HepG2 (cell line): ENCODE measurements around the gene POMT2. TPM values are rescaled to one million over a fixed set of nuclear protein-coding genes. Genes with fewer than 3 reads are reported as not detected.

Experiments
- CEBPB ChIP-seq: IDR thresholded peaks from 2 replicates; pipeline ENCODE4 v1.6.1; 2011; ENCODE audit warnings: low read depth, low read length, improper control_type of control experiment, borderline replicate concordance
- ELF3 ChIP-seq: IDR thresholded peaks from 2 replicates; pipeline ENCODE4 v1.6.1; 2016; ENCODE audit warnings: missing genetic modification reagents, missing compliant biosample characterization
- FOXA1 ChIP-seq, 2 experiments: fragments of 450-650 bp in 1 of 2; sonication (generic) in 1 of 2; formaldehyde crosslinking in 1 of 2; IDR thresholded peaks; 2 replicates each; pipeline versions ENCODE4 v1.4.0 to v1.6.1; 2016 to 2020; ENCODE audit warnings: missing genetic modification reagents in 1 of 2
- FOXA3 ChIP-seq: IDR thresholded peaks from 2 replicates; pipeline ENCODE4 v1.6.1; 2016; ENCODE audit warnings: missing genetic modification reagents, missing compliant biosample characterization
- GATAD2A ChIP-seq: IDR thresholded peaks from 2 replicates; pipeline ENCODE4 v1.6.1; 2016
- JUNB ChIP-seq: sonication (generic); formaldehyde crosslinking; IDR thresholded peaks from 2 replicates; pipeline ENCODE4 v1.8.0; 2022; ENCODE audit warnings: missing genetic modification reagents, mild to moderate bottlenecking, borderline replicate concordance
- KAT7 ChIP-seq: IDR thresholded peaks from 2 replicates; pipeline ENCODE4 v1.6.1; 2018; ENCODE audit warnings: borderline replicate concordance, missing compliant biosample characterization
- MED1 ChIP-seq: sonication (generic); formaldehyde crosslinking; IDR thresholded peaks from 2 replicates; pipeline ENCODE4 v1.4.0; 2020; ENCODE audit warnings: missing genetic modification reagents
- NONO ChIP-seq, 2 experiments: fragments of 450-650 bp in 1 of 2; sonication (generic) in 1 of 2; formaldehyde crosslinking in 1 of 2; IDR thresholded peaks in 1 of 2; conservative IDR thresholded peaks in 1 of 2; 2 replicates each; pipeline versions ENCODE4 v1.6.1 to v1.8.0; 2017 to 2022; ENCODE audit warnings: mild to moderate bottlenecking in 1 of 2, missing genetic modification reagents in 1 of 2, moderate library complexity in 1 of 2
- PLRG1 ChIP-seq: fragments of 450-650 bp; conservative IDR thresholded peaks from 2 replicates; pipeline ENCODE4 v1.6.1; 2016
- PRPF4 ChIP-seq: fragments of 200-400 bp; formaldehyde crosslinking; IDR thresholded peaks from 2 replicates; pipeline ENCODE4 v1.6.1; 2016; ENCODE audit warnings: low read length, low read depth; ENCODE audit not compliant: poor library complexity, severe bottlenecking
- SIX1 ChIP-seq: sonication (generic); formaldehyde crosslinking; IDR thresholded peaks from 2 replicates; pipeline ENCODE4 v1.4.0; 2020; ENCODE audit warnings: missing genetic modification reagents, borderline replicate concordance
- ZBTB44 ChIP-seq: sonication (generic); formaldehyde crosslinking; IDR thresholded peaks from 2 replicates; pipeline ENCODE4 v1.4.0; 2020; ENCODE audit warnings: missing genetic modification reagents
- polyA plus RNA-seq, 8 experiments: library from polyadenylated mRNA; depleted of rRNA in 3 of 8; stranded (reverse) in 7 of 8; unstranded in 1 of 8; fragments of >200 nt; fragmentation: Illumina TruSeq in 4 of 8; extraction: Trizol in 4 of 8; gene quantifications; 2 replicates each; pipeline versions ENCODE4 v1.2.1 to v1.2.3, GENCODE V29; 2011 to 2016; ENCODE audit warnings: low read depth in 4 of 8, missing spikeins in 1 of 8, mixed read lengths in 1 of 8; ENCODE audit not compliant: insufficient read depth in 1 of 8
- total RNA-seq, 5 experiments: library from RNA; depleted of rRNA; stranded (reverse); fragments of >200 nt; fragmentation: Illumina TruSeq; extraction: Trizol; gene quantifications; 2 replicates each; pipeline ENCODE4 v1.2.3, GENCODE V29; 2016; ENCODE audit warnings: low read depth in 1 of 5
- TF ChIP-seq, protein P1 (sequence below): IDR thresholded peaks from 2 replicates; pipeline ENCODE4 v1.4.0; 2020; ENCODE audit warnings: mild to moderate bottlenecking, missing genetic modification reagents
- TF ChIP-seq, protein P2 (sequence below): sonication (generic); formaldehyde crosslinking; IDR thresholded peaks from 2 replicates; pipeline ENCODE4 v1.5.0; 2020; ENCODE audit warnings: mild to moderate bottlenecking, missing genetic modification reagents, borderline replicate concordance
- TF ChIP-seq, protein P3 (sequence below): sonication (generic); formaldehyde crosslinking; IDR thresholded peaks from 2 replicates; pipeline ENCODE4 v1.4.0; 2020; ENCODE audit warnings: low read depth, mild to moderate bottlenecking, missing genetic modification reagents

Gene POMT2
- total and polyA plus RNA-seq, 2 of the 13 experiments (the other 11 are each of a cell fraction or from before 2014, with no cell fraction given) = 15.3 to 15.9 TPM

GRCh38 chr14:77302926-77303325 lies 17.8 kb downstream of the POMT2 start (continued):
- TF ChIP-seq, protein P1, sequence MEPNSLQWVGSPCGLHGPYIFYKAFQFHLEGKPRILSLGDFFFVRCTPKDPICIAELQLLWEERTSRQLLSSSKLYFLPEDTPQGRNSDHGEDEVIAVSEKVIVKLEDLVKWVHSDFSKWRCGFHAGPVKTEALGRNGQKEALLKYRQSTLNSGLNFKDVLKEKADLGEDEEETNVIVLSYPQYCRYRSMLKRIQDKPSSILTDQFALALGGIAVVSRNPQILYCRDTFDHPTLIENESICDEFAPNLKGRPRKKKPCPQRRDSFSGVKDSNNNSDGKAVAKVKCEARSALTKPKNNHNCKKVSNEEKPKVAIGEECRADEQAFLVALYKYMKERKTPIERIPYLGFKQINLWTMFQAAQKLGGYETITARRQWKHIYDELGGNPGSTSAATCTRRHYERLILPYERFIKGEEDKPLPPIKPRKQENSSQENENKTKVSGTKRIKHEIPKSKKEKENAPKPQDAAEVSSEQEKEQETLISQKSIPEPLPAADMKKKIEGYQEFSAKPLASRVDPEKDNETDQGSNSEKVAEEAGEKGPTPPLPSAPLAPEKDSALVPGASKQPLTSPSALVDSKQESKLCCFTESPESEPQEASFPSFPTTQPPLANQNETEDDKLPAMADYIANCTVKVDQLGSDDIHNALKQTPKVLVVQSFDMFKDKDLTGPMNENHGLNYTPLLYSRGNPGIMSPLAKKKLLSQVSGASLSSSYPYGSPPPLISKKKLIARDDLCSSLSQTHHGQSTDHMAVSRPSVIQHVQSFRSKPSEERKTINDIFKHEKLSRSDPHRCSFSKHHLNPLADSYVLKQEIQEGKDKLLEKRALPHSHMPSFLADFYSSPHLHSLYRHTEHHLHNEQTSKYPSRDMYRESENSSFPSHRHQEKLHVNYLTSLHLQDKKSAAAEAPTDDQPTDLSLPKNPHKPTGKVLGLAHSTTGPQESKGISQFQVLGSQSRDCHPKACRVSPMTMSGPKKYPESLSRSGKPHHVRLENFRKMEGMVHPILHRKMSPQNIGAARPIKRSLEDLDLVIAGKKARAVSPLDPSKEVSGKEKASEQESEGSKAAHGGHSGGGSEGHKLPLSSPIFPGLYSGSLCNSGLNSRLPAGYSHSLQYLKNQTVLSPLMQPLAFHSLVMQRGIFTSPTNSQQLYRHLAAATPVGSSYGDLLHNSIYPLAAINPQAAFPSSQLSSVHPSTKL (CRISPR knock-in tag) = peak; percentile 68
- no peak for TF ChIP-seq PRPF4
- TF ChIP-seq PLRG1 = no peak
- TF ChIP-seq, protein P2, sequence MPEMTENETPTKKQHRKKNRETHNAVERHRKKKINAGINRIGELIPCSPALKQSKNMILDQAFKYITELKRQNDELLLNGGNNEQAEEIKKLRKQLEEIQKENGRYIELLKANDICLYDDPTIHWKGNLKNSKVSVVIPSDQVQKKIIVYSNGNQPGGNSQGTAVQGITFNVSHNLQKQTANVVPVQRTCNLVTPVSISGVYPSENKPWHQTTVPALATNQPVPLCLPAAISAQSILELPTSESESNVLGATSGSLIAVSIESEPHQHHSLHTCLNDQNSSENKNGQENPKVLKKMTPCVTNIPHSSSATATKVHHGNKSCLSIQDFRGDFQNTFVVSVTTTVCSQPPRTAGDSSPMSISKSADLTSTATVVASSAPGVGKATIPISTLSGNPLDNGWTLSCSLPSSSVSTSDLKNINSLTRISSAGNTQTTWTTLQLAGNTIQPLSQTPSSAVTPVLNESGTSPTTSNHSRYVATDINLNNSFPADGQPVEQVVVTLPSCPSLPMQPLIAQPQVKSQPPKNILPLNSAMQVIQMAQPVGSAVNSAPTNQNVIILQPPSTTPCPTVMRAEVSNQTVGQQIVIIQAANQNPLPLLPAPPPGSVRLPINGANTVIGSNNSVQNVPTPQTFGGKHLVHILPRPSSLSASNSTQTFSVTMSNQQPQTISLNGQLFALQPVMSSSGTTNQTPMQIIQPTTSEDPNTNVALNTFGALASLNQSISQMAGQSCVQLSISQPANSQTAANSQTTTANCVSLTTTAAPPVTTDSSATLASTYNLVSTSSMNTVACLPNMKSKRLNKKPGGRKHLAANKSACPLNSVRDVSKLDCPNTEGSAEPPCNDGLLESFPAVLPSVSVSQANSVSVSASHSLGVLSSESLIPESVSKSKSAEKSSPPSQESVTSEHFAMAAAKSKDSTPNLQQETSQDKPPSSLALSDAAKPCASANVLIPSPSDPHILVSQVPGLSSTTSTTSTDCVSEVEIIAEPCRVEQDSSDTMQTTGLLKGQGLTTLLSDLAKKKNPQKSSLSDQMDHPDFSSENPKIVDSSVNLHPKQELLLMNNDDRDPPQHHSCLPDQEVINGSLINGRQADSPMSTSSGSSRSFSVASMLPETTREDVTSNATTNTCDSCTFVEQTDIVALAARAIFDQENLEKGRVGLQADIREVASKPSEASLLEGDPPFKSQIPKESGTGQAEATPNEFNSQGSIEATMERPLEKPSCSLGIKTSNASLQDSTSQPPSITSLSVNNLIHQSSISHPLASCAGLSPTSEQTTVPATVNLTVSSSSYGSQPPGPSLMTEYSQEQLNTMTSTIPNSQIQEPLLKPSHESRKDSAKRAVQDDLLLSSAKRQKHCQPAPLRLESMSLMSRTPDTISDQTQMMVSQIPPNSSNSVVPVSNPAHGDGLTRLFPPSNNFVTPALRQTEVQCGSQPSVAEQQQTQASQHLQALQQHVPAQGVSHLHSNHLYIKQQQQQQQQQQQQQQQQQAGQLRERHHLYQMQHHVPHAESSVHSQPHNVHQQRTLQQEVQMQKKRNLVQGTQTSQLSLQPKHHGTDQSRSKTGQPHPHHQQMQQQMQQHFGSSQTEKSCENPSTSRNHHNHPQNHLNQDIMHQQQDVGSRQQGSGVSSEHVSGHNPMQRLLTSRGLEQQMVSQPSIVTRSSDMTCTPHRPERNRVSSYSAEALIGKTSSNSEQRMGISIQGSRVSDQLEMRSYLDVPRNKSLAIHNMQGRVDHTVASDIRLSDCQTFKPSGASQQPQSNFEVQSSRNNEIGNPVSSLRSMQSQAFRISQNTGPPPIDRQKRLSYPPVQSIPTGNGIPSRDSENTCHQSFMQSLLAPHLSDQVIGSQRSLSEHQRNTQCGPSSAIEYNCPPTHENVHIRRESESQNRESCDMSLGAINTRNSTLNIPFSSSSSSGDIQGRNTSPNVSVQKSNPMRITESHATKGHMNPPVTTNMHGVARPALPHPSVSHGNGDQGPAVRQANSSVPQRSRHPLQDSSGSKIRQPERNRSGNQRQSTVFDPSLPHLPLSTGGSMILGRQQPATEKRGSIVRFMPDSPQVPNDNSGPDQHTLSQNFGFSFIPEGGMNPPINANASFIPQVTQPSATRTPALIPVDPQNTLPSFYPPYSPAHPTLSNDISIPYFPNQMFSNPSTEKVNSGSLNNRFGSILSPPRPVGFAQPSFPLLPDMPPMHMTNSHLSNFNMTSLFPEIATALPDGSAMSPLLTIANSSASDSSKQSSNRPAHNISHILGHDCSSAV = no peak
- no peak for TF ChIP-seq SIX1 (CRISPR knock-in tag)
- TF ChIP-seq CEBPB = no peak
- TF ChIP-seq ELF3 (CRISPR knock-in tag) = peak; percentile 31; the same call in 1 of the 2 replicates
- 0 out of 2 replicates have a peak, but pooled peaks have one; percentile 20 for TF ChIP-seq FOXA1 (IDR thresholded peaks at IDR 0.05)
- TF ChIP-seq FOXA1 (CRISPR knock-in tag; IDR thresholded peaks at IDR 0.05) = peak; percentile 82
- TF ChIP-seq ZBTB44 (CRISPR knock-in tag) = no peak
- no peak for TF ChIP-seq KAT7 (CRISPR knock-in tag)
- TF ChIP-seq NONO (IDR thresholded peaks at IDR 0.05) = no peak
- no peak for TF ChIP-seq NONO (CRISPR knock-in tag; conservative IDR thresholded peaks at IDR 0.05)
- TF ChIP-seq FOXA3 (CRISPR knock-in tag) = peak; percentile 87
- peak; percentile 81 for TF ChIP-seq GATAD2A (CRISPR knock-in tag)
- 0 out of 2 replicates have a peak, but pooled peaks have one; percentile 45 for TF ChIP-seq JUNB (CRISPR knock-in tag)
- TF ChIP-seq, protein P3, sequence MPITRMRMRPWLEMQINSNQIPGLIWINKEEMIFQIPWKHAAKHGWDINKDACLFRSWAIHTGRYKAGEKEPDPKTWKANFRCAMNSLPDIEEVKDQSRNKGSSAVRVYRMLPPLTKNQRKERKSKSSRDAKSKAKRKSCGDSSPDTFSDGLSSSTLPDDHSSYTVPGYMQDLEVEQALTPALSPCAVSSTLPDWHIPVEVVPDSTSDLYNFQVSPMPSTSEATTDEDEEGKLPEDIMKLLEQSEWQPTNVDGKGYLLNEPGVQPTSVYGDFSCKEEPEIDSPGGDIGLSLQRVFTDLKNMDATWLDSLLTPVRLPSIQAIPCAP (CRISPR knock-in tag) = no peak
- TF ChIP-seq MED1 = peak; percentile 33; the same call in 1 of the 2 replicates
